Small intestine (tissue), 7 donors: ENCODE results near the gene MRPL54. TPM values are rescaled to one million over a fixed set of nuclear protein-coding genes. Genes with fewer than 3 reads are reported as not detected.
A peak's percentile ranks its signal among the peaks of the same experiment; 100 is the strongest.
"Not testable (repeated sequence)": the region's sequence is repeated elsewhere in the genome, so short reads cannot be mapped to it uniquely, and the experiment has no call there.

Source experiments
- DNase-seq, 2 donors: peaks; one replicate each; pipeline versions ENCODE4 v3.0.0 to v3.0.0-alpha.2; 2013
- FAIRE-seq: peaks from 2 replicates; lab custom pipeline; 2012; peaks lifted over from hg19 to GRCh38; lab: Jason Lieb, UNC
- H3K27ac ChIP-seq, 3 donors: one replicate each; pipeline ENCODE4 v1.5.1; 2013; ENCODE audit warnings: low read length in 2 of 3, mild to moderate bottlenecking in 2 of 3, control low read depth in 1 of 3, inconsistent platforms in 1 of 3, low read depth in 1 of 3, moderate library complexity in 1 of 3
- H3K27me3 ChIP-seq, 3 donors: one replicate each; pipeline ENCODE4 v1.6.1; 2013; ENCODE audit warnings: low read length in 3 of 3, inconsistent platforms in 1 of 3; ENCODE audit not compliant: control insufficient read depth in 3 of 3, insufficient read depth in 3 of 3
- H3K36me3 ChIP-seq, 3 donors: one replicate each; pipeline ENCODE4 v1.6.1; 2013; ENCODE audit warnings: low read length in 3 of 3, inconsistent platforms in 1 of 3, low read depth in 1 of 3, mild to moderate bottlenecking in 1 of 3, moderate library complexity in 1 of 3; ENCODE audit not compliant: control insufficient read depth in 3 of 3, insufficient read depth in 2 of 3
- H3K4me1 ChIP-seq, 3 donors: one replicate each; pipeline ENCODE4 v1.6.1; 2013; ENCODE audit warnings: low read length in 2 of 3, inconsistent platforms in 1 of 3, low read depth in 1 of 3, mild to moderate bottlenecking in 1 of 3, moderate library complexity in 1 of 3; ENCODE audit not compliant: control insufficient read depth in 3 of 3, insufficient read depth in 2 of 3
- H3K4me3 ChIP-seq, 3 donors: one replicate each; pipeline ENCODE4 v1.5.1; 2013; ENCODE audit warnings: low read length in 3 of 3, control low read depth in 1 of 3, inconsistent platforms in 1 of 3, low read depth in 1 of 3, mild to moderate bottlenecking in 1 of 3, moderate library complexity in 1 of 3
- H3K9me3 ChIP-seq, 2 donors: one replicate each; pipeline ENCODE4 v1.6.1; 2013; ENCODE audit warnings: low read depth in 1 of 2, low read length in 1 of 2; ENCODE audit not compliant: control insufficient read depth in 2 of 2, insufficient read depth in 1 of 2
- WGBS, 3 donors: extraction: QIAGEN DNeasy Blood & Tissue Kit; methylation state at CpG; one replicate each; pipeline ENCODE4 v1.1.7; 2013; 5-methylcytosine and 5-hydroxymethylcytosine counted together
- polyA plus RNA-seq, 4 donors: library from polyadenylated mRNA; stranded (reverse) in 3 of 4; unstranded in 1 of 4; fragments of 200-250 nt in 3 of 4; fragments of 120-200 nt in 1 of 4; gene quantifications; one replicate each; pipeline versions ENCODE4 v1.2.1 to v1.2.3, GENCODE V29; 2013
- donor health status: healthy with polysubstance abuse.
- donor health status: control.
- donor health status: control.
- donor health status: Bipolar disorder and iron deficiency.
- donor health status: healthy.

The MRPL54 gene
- polyA plus RNA-seq, 4 donors = 54.1 to 170 (median 125) TPM

DNA sequence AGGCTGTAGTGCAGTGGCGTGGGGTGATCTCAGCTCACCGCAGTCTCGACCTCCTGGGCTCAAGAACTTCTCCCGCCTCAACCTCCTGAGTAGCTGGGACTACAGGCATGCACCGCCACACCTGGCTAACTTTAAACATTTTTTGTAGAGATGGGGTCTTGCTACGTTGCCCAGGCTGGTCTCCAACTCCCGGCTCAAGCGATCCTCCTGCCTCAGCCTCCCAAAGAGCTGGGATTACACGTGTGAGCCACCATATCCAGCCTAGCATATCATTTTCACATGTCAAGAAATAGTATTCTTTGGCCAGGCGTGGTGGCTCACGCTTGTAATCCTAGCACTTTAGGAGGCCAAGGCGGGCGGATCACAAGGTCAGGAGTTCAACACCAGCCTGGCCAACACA, 4.2 kb upstream of the MRPL54 start:
- not testable (repeated sequence) for H3K9me3 ChIP-seq, FAIRE-seq, DNase-seq, H3K4me3 ChIP-seq, H3K27me3 ChIP-seq, H3K27ac ChIP-seq
- WGBS, 3 donors = 96 to 98% (median 97%) methylated on average over 13 of the region's 13 CpGs
- peaks cover 0 to 10% (median 5%) of the 10 kb centered on the region in 3 donors for H3K4me1 ChIP-seq
- H3K36me3 ChIP-seq = peaks cover 0 to 41% (median 0%) of the 10 kb centered on the region in 3 donors

DNA sequence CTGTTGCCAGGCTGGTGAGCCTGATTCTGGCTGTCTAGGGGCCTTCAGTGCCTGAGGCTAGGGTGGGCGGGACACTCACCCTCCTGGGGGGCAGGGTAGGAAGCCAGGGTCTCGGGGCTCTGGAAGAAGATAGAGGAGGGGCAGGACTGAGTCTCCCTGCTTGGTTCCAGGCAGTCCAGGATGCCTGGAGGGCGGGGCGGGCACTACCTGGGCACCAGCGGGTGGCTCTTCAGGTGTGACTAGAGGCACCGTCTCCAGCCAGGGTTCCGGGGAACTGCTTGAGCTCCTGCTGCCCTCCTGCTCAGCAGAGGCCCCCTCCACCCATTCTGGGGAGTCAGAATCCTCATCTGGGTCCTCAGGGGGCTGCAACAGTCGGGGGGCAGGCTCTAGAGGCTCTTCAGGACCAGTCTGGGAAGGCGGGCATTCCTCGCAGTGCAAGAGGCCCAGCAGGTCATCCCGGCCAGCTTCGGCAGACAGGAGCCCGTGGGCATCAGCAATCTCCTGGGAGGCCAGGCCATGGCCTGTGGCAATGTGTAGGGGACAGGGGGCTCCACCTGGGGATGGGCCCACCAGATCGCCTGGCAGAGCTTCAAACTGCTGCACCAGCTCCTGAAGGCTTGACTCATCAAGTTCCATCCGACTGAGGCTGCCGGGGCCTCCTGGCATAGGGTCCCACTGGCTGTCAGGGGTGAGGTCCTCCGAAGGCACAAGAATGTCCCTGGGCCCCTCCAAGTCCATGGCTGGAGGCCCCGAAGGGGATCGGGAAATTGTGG, 2.8 kb upstream of the MRPL54 start:
- H3K4me3 ChIP-seq = no peak overlapping the region
- no peak for FAIRE-seq
- H3K27me3 ChIP-seq = no peaks in the 10 kb centered on the region
- H3K36me3 ChIP-seq = peaks cover 0 to 31% (median 0%) of the 10 kb centered on the region in 3 donors
- 83 to 90% (median 88%) methylated on average over 16 to 19 of the region's 19 CpGs for WGBS, 3 donors
- H3K4me1 ChIP-seq = peaks cover 0 to 12% (median 5%) of the 10 kb centered on the region in 3 donors
- H3K9me3 ChIP-seq = no peaks in the 10 kb centered on the region
- DNase-seq = no peak
- no peak overlapping the region for H3K27ac ChIP-seq

GRCh38 chr19:3760871-3761361, 1.6 kb upstream of the MRPL54 start:
- peak overlapping the region; percentile 24 to 91 (median 39) for H3K27ac ChIP-seq
- 9 to 27% (median 20%) methylated on average over 7 of the region's 7 CpGs for WGBS, 3 donors
- H3K27me3 ChIP-seq = no peaks in the 10 kb centered on the region
- FAIRE-seq = no peak
- peaks cover 0 to 12% (median 5%) of the 10 kb centered on the region in 3 donors for H3K4me1 ChIP-seq
- H3K4me3 ChIP-seq = peak overlapping the region; percentile 82 to 92 (median 92)
- H3K36me3 ChIP-seq = peaks cover 0 to 34% (median 5%) of the 10 kb centered on the region in 3 donors
- no peaks in the 10 kb centered on the region for H3K9me3 ChIP-seq
- no peak for DNase-seq

DNA sequence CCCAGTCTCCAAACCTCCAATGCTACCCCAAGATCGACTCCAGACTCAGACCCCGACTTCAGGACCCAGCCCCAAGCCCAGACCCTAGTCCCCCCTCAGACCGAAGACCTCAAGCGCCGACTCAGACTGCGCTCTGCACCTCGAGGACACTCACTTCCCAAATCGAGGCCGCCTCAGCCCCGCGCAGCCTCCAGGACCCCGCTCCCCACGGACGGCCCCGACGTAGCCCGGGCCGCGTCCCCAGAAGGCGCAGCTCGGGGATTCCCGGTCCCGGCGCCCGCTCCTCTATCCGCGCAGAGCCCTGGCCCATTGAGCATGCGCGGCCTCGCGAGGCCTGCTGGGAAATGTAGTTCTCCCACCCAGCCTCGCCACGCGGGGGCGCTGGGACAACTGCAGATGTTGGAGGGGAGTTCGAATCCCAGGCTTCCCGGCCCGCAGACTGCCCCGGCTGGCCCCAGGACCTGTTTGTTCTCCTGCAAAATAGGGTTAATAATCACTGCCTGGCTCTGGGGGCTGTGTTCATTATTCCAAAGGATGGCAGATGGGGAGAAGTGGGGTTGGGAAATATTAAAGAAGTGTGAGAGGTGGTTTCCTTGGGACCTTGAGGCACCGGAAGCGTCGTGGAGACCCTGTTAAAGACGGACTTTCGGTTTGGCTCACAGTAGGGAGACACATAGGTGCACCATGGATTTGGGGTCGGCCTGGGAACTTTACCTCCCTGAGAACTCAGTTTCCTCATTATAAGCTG, 926 bp upstream of the MRPL54 start, which contains the start of gene APBA3:
TSS of gene APBA3 (minus strand) at position 311 of the 748 bp plus-strand sequence. CDS start 1,428 bp downstream, outside the sequence.
- H3K36me3 ChIP-seq = peaks cover 0 to 38% (median 5%) of the 10 kb centered on the region in 3 donors
- H3K4me1 ChIP-seq = peaks cover 0 to 12% (median 5%) of the 10 kb centered on the region in 3 donors
- H3K9me3 ChIP-seq = no peaks in the 10 kb centered on the region

DNA sequence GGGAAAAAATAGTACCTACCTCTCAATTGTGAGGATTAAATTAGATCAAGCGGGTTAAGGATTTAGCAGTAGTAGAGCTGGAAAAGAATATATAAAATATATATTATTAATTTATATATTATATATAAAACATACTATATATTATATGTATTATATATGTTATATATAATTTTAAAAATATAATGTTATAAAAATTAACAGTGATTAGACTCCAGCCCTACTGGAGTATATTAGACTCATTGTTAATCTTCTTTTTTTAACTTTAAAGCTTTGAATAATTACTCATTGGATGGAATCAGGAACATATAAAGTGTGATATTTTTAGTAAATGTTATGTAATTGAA, 380 bp upstream of the MRPL54 start:
- H3K36me3 ChIP-seq = peaks cover 2 to 42% (median 5%) of the 10 kb centered on the region in 3 donors

More for the DNA sequence above, 926 bp upstream of the MRPL54 start, which contains the start of gene APBA3:
- WGBS, 3 donors = 1 to 5% (median 3%) methylated on average over 45 of the region's 45 CpGs
- Histone ChIP-seq H3K27ac (peak within 1 kb of the TSS; percentile 91 to 100 (median 96)), H3K27me3 (no peaks in the 10 kb centered on the region), H3K4me3 (peak within 1 kb of the TSS; percentile 82 to 92 (median 92))
- DNase-seq (peak; percentile 91 to 94), FAIRE-seq (no peak)

GRCh38 chr19:3765121-3765520, 2.6 kb downstream of the MRPL54 start:
- whole genome bisulfite sequencing, 3 donors = 91 to 96% (median 92%) methylated on average over 12 of the region's 12 CpGs
- H3K27ac ChIP-seq = no peak overlapping the region
- peaks cover 0 to 25% (median 1%) of the 10 kb centered on the region in 3 donors for H3K4me1 ChIP-seq
- peaks cover 5 to 41% (median 8%) of the 10 kb centered on the region in 3 donors for H3K36me3 ChIP-seq
- no peak overlapping the region for H3K4me3 ChIP-seq
- H3K27me3 ChIP-seq = no peaks in the 10 kb centered on the region
- FAIRE-seq (no peak), DNase-seq (no peak)
- H3K9me3 ChIP-seq = no peaks in the 10 kb centered on the region

More for the DNA sequence above, 380 bp upstream of the MRPL54 start:
- 31 to 64% (median 48%) methylated on average over 1 of the region's 1 CpG for WGBS, 3 donors
- H3K9me3 ChIP-seq = no peaks in the 10 kb centered on the region
- peaks cover 0 to 12% (median 5%) of the 10 kb centered on the region in 3 donors for H3K4me1 ChIP-seq
- H3K27ac ChIP-seq = peak overlapping the region in 2 of 3 donors; percentile 47 to 96
- FAIRE-seq (no peak), DNase-seq (no peak)
- H3K4me3 ChIP-seq = no peak overlapping the region
- H3K27me3 ChIP-seq = no peaks in the 10 kb centered on the region

GRCh38 chr19:3765757-3766156, 3.3 kb downstream of the MRPL54 start:
- Histone ChIP-seq H3K4me1 (peaks cover 0 to 24% (median 0%) of the 10 kb centered on the region in 3 donors), H3K36me3 (peaks cover 5 to 41% (median 8%) of the 10 kb centered on the region in 3 donors)
- not testable (repeated sequence) for H3K27ac ChIP-seq, H3K27me3 ChIP-seq, H3K4me3 ChIP-seq, DNase-seq, FAIRE-seq, H3K9me3 ChIP-seq
- WGBS, 3 donors = 94 to 96% (median 95%) methylated on average over 4 to 5 of the region's 5 CpGs

- Histone ChIP-seq H3K4me1 (peaks cover 0 to 23% (median 0%) of the 10 kb centered on the region in 3 donors), H3K9me3 (no peaks in the 10 kb centered on the region), H3K4me3 (no peak overlapping the region), H3K27ac (no peak overlapping the region), H3K27me3 (no peaks in the 10 kb centered on the region), H3K36me3 (peaks cover 5 to 41% (median 8%) of the 10 kb centered on the region in 3 donors)
- FAIRE-seq = no peak
- WGBS, 3 donors = 71 to 89% (median 72%) methylated on average over 7 of the region's 7 CpGs
- no peak for DNase-seq
These were observed 4.0 kb downstream of the MRPL54 start for GRCh38 chr19:3766520-3766919.
